NT2/D1 (cell line): ENCODE measurements around the gene PLVAP.

Experiments
- YY1 ChIP-seq: IDR thresholded peaks from 2 replicates; pipeline ENCODE4 v1.6.1; 2011; ENCODE audit not compliant: insufficient read length, insufficient read depth
- ZNF274 ChIP-seq: IDR thresholded peaks from 2 replicates; pipeline ENCODE4 v1.6.1; 2011; ENCODE audit warnings: mild to moderate bottlenecking, low read depth, low read length

GRCh38 chr19:17351815-17352435 is 25.2 kb downstream of the PLVAP start:
- TF ChIP-seq YY1 (no peak), ZNF274 (no peak)
